AG10803 (cell line): ENCODE data around the gene OPRPN.

ENCODE experiments used
- DNase-seq: peaks from one replicate; pipeline ENCODE4 v3.0.0; 2010; ENCODE audit warnings: low read depth
- H3K4me3 ChIP-seq: 2 replicates; pipeline ENCODE4 v1.5.1; 2011; ENCODE audit warnings: mild to moderate bottlenecking, low read length, control low read depth
- CTCF ChIP-seq: conservative IDR thresholded peaks from 2 replicates; pipeline ENCODE4 v1.5.1; 2011; ENCODE audit warnings: mild to moderate bottlenecking, low read length, control low read depth, inconsistent platforms

Gene OPRPN

DNA sequence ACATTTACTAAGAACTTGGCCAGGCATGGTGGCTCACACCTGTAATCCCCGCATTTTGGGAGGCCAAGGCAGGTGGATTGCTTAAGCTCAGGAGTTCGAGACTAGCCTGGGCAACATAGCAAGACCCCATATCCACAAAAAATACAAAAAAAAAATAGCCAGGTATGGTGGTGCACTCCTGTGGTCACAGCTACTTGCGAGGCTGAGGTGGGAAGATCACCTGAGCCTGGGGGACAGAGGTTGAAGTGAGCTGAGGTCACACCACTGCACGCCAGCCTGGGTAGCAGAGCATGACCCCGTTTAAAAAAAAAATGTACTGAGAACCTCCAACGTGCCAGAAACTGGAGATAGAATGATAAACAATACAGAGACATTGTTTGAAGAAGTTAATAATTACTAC is 8.0 kb downstream of the OPRPN start:
- TF ChIP-seq CTCF: no peak
- H3K4me3 ChIP-seq: no peak overlapping the region
- no peak for DNase-seq

GRCh38 chr4:70425306-70425705 is 27.6 kb downstream of the OPRPN start:
- no peak overlapping the region for H3K4me3 ChIP-seq
- TF ChIP-seq CTCF: no peak
- no peak for DNase-seq

DNA sequence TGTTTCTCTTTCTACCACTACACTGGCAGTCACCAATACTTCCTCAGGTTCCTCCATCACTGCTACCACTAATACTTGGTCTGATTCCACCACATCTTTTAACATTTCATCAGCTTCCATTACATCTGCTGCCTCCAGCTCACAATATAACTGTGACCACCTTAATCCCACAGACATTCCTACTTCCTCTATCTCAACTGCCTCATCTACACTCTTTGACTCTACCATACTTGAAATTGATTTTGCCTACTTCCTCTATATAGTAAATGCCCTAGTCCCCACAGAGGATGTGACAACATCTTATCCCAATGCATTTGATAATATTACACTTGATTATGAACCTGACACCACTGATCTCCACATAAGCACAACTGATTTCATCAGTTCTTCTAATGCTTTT is 29.0 kb downstream of the OPRPN start:
- no peak for DNase-seq
- H3K4me3 ChIP-seq: no peak overlapping the region
- TF ChIP-seq CTCF: no peak

DNA sequence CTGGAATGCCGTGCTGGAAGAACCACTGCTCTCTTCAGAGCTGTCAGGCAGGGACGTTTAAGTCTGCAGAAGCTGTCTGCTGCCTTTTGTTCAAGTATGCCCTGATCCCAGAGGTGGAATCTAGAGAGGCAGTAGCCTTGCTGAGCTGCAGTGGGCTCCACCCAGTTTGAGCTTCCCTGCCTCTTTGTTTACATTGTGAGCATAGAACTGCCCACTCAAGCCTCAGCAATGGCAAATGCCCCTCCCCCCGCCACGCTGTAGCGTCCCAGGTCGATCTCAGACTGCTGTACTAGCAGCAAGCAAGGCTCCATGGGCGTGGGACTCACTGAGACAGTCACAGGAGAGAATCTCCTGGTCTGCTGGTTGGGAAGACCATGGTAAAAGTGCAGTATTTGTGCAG is 39.5 kb downstream of the OPRPN start:
- no peak for DNase-seq
- TF ChIP-seq CTCF: no peak
- no peak overlapping the region for H3K4me3 ChIP-seq

- H3K4me3 ChIP-seq: no peak overlapping the region
- TF ChIP-seq CTCF: no peak
- DNase-seq: no peak
Measured at GRCh38 chr4:70442474-70442873, 44.7 kb downstream of the OPRPN start.

GRCh38 chr4:70443329-70443728 is 45.6 kb downstream of the OPRPN start:
- no peak for TF ChIP-seq CTCF
- no peak for DNase-seq
- no peak overlapping the region for H3K4me3 ChIP-seq

DNA sequence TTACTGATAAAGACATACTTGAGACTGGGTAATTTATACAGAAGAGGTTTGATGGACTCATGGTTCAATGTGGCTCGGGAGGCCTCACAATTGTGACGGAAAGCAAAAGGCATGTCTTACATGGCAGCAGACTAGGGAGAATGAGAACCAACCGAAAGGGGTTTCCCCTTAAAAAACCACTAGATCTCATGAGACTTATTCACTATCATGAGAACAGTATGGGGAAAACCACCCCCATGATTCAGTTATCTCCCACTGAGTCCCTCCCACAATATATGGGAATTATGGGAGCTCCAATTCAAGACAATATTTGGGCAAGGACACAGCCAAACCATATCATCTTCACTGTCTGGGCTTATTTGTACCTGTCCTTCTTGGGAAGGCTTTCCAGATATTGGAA is 51.5 kb downstream of the OPRPN start:
- H3K4me3 ChIP-seq: no peak overlapping the region
- no peak for TF ChIP-seq CTCF
- DNase-seq: no peak
